SK-N-SH (cell line): ENCODE results near the gene MAB21L3.

Source experiments
- EP300 ChIP-seq, 2 experiments: IDR thresholded peaks; 2 replicates each; pipeline versions ENCODE4 v1.4.0 to v1.6.1; 2012; ENCODE audit warnings: borderline replicate concordance in 1 of 2, low read depth in 1 of 2, low read length in 1 of 2
- GATA2 ChIP-seq: sonication (generic); formaldehyde crosslinking; IDR thresholded peaks from 2 replicates; pipeline ENCODE4 v1.5.0; 2020; ENCODE audit warnings: mild to moderate bottlenecking, missing genetic modification reagents
- MXI1 ChIP-seq: IDR thresholded peaks from 2 replicates; pipeline ENCODE4 v1.6.1; 2012; ENCODE audit warnings: mild to moderate bottlenecking, low read depth, low read length, improper control_type of control experiment
- SIN3A ChIP-seq: IDR thresholded peaks from 2 replicates; pipeline ENCODE4 v1.6.1; 2012; ENCODE audit warnings: low read depth, mild to moderate bottlenecking, low read length, moderate library complexity, borderline replicate concordance
- TF ChIP-seq, protein P1 (sequence below): fragments of 200-600 bp; sonication (generic); IDR thresholded peaks from 2 replicates; pipeline ENCODE4 v1.6.1; 2017; ENCODE audit warnings: antibody characterized with exemption, mild to moderate bottlenecking, moderate library complexity
- TF ChIP-seq, protein P2 (sequence below): IDR thresholded peaks from 2 replicates; pipeline ENCODE4 v1.4.0; 2012; ENCODE audit warnings: low read depth
- TF ChIP-seq, protein P3 (sequence below): fragments of 150-350 bp; IDR thresholded peaks from 2 replicates; pipeline ENCODE4 v1.6.1; 2017; ENCODE audit warnings: antibody characterized with exemption, low read length, low read depth, borderline replicate concordance

DNA sequence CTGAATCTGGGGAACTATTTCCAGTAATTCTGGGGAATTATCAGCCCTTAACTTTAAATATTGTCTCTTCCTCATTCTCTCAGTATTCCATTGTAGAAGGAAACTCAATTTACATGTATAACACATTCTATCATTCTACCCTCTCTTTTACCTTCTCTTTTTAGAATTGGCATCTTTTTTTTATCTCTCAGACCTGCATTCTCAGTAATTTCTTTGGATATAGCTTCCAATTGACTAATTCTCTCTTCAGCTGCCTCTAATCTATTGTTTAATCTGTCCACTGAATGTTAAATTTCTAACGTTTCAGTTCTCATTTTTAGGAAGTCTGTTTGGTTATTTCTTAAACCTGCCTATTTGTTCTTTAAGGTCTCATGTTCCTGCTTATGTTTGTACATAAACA is 33.0 kb downstream of the MAB21L3 start:
- no peak for TF ChIP-seq MXI1
- TF ChIP-seq GATA2 (CRISPR knock-in tag) = no peak
- TF ChIP-seq EP300 (IDR thresholded peaks at IDR 0.05; ENCODE audit: borderline replicate concordance in 1 of 2, low read depth in 1 of 2, low read length in 1 of 2) = no peak
- TF ChIP-seq SIN3A = no peak
- TF ChIP-seq, protein P1, sequence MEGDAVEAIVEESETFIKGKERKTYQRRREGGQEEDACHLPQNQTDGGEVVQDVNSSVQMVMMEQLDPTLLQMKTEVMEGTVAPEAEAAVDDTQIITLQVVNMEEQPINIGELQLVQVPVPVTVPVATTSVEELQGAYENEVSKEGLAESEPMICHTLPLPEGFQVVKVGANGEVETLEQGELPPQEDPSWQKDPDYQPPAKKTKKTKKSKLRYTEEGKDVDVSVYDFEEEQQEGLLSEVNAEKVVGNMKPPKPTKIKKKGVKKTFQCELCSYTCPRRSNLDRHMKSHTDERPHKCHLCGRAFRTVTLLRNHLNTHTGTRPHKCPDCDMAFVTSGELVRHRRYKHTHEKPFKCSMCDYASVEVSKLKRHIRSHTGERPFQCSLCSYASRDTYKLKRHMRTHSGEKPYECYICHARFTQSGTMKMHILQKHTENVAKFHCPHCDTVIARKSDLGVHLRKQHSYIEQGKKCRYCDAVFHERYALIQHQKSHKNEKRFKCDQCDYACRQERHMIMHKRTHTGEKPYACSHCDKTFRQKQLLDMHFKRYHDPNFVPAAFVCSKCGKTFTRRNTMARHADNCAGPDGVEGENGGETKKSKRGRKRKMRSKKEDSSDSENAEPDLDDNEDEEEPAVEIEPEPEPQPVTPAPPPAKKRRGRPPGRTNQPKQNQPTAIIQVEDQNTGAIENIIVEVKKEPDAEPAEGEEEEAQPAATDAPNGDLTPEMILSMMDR = no peak
- TF ChIP-seq, protein P2, sequence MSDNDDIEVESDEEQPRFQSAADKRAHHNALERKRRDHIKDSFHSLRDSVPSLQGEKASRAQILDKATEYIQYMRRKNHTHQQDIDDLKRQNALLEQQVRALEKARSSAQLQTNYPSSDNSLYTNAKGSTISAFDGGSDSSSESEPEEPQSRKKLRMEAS = no peak
- TF ChIP-seq, protein P3, sequence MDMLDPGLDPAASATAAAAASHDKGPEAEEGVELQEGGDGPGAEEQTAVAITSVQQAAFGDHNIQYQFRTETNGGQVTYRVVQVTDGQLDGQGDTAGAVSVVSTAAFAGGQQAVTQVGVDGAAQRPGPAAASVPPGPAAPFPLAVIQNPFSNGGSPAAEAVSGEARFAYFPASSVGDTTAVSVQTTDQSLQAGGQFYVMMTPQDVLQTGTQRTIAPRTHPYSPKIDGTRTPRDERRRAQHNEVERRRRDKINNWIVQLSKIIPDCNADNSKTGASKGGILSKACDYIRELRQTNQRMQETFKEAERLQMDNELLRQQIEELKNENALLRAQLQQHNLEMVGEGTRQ = no peak
